ENCODE measurements around the gene TMEM74B.

TMEM74B gene

GRCh38 chr20:1204576-1204975, 19.8 kb upstream of the TMEM74B start:
- no peak for DNase-seq

GRCh38 chr20:1204113-1204512, 19.3 kb upstream of the TMEM74B start:
- DNase-seq, result no peak

GRCh38 chr20:1203630-1204029, 18.8 kb upstream of the TMEM74B start:
- no peak for DNase-seq

- DNase-seq, result no peak
Measured at GRCh38 chr20:1202762-1203504, 18.2 kb upstream of the TMEM74B start, which contains the start of gene C20orf202. Gene C20orf202 (plus strand): TSS chr20:1203454. CDS start chr20:1203586, 132 bp downstream.

GRCh38 chr20:1199964-1200363, 15.2 kb upstream of the TMEM74B start:
- DNase-seq, result no peak

- DNase-seq, result no peak
Measured at GRCh38 chr20:1199212-1199873, 14.6 kb upstream of the TMEM74B start.

GRCh38 chr20:1198751-1199150, 14.0 kb upstream of the TMEM74B start:
- no peak for DNase-seq

GRCh38 chr20:1197801-1198200, 13.0 kb upstream of the TMEM74B start:
- DNase-seq, result no peak

GRCh38 chr20:1196634-1197033, 11.9 kb upstream of the TMEM74B start:
- DNase-seq, result no peak

GRCh38 chr20:1195226-1195625, 10.4 kb upstream of the TMEM74B start:
- no peak for DNase-seq

- DNase-seq, result no peak
Measured at GRCh38 chr20:1191299-1191698, 6.5 kb upstream of the TMEM74B start.

- DNase-seq, result no peak
Measured at GRCh38 chr20:1190847-1191246, 6.1 kb upstream of the TMEM74B start.

- DNase-seq, result no peak
Measured at GRCh38 chr20:1189827-1190226, 5.0 kb upstream of the TMEM74B start.

GRCh38 chr20:1188347-1188746, 3.6 kb upstream of the TMEM74B start:
- DNase-seq, result no peak

- no peak for DNase-seq
Measured at GRCh38 chr20:1187605-1188171, 2.9 kb upstream of the TMEM74B start.

- DNase-seq, result no peak
Measured at GRCh38 chr20:1186367-1186991, 1.7 kb upstream of the TMEM74B start.

GRCh38 chr20:1185790-1186334, 1.1 kb upstream of the TMEM74B start:
- DNase-seq, result peak; percentile 70

GRCh38 chr20:1185316-1185741, 548 bp upstream of the TMEM74B start:
- DNase-seq, result peak; percentile 22

- DNase-seq, result no peak
Measured at GRCh38 chr20:1184260-1184637, 532 bp downstream of the TMEM74B start.

- DNase-seq, result no peak
Measured at GRCh38 chr20:1183153-1183552, 1.6 kb downstream of the TMEM74B start.

- DNase-seq, result no peak
Measured at GRCh38 chr20:1182106-1182505, 2.7 kb downstream of the TMEM74B start.

- DNase-seq, result no peak
Measured at GRCh38 chr20:1180949-1181348, 3.8 kb downstream of the TMEM74B start.

- no peak for DNase-seq
Measured at GRCh38 chr20:1178623-1179022, 6.2 kb downstream of the TMEM74B start.
